H1 (cell line): ENCODE data around the gene CFAP221. TPM values are rescaled to one million over a fixed set of nuclear protein-coding genes. Genes with fewer than 3 reads are reported as not detected.

Experiments
- CTCF ChIA-PET: fragments of 300-600 bp; sonication (Branson Sonifier 250); formaldehyde crosslinking; loops from one replicate; lab custom pipeline; 2021; ENCODE audit not compliant: partially characterized antibody; lab: Charles Lee
- POLR2A ChIA-PET: fragments of 300-600 bp; sonication (Branson Sonifier 250); formaldehyde crosslinking; loops from one replicate; lab custom pipeline; 2021; ENCODE audit warnings: inconsistent platforms; ENCODE audit not compliant: partially characterized antibody; lab: Charles Lee
- DNase-seq, 2 experiments: peaks; one replicate each; pipeline versions ENCODE4 v3.0.0 to v3.0.0-alpha.2; 2010 to 2022; ENCODE audit warnings: low spot score in 2 of 2, low read depth in 1 of 2, mixed read lengths in 1 of 2
- FAIRE-seq: peaks from 2 replicates; lab custom pipeline; 2011; peaks lifted over from hg19 to GRCh38; lab: Jason Lieb, UNC
- H2AFZ ChIP-seq: 2 replicates; pipeline ENCODE4 v1.8.1; 2012; ENCODE audit warnings: low read length, inconsistent platforms
- H2AK5ac ChIP-seq: 2 replicates; pipeline ENCODE4 v1.6.1; 2013; ENCODE audit warnings: low read depth, low read length
- H2BK120ac ChIP-seq: replicated peaks from 2 replicates; pipeline ENCODE3; 2013; ENCODE audit warnings: low read depth, low read length, inconsistent platforms
- H2BK12ac ChIP-seq: 2 replicates; pipeline ENCODE4 v1.6.1; 2013; ENCODE audit warnings: low read depth, low read length
- H2BK15ac ChIP-seq: 2 replicates; pipeline ENCODE4 v1.6.1; 2013; ENCODE audit warnings: low read length
- H2BK20ac ChIP-seq: 2 replicates; pipeline ENCODE4 v1.6.1; 2013; ENCODE audit warnings: low read length
- H2BK5ac ChIP-seq: 2 replicates; pipeline ENCODE4 v1.6.1; 2013; ENCODE audit warnings: low read depth, low read length
- H3K14ac ChIP-seq: 2 replicates; pipeline ENCODE4 v1.6.1; 2013; ENCODE audit warnings: inconsistent platforms; ENCODE audit not compliant: insufficient read length
- H3K18ac ChIP-seq: 2 replicates; pipeline ENCODE4 v1.6.1; 2013; ENCODE audit warnings: low read length; ENCODE audit errors: extremely low read depth
- H3K23ac ChIP-seq: 2 replicates; pipeline ENCODE4 v1.6.1; 2013; ENCODE audit warnings: inconsistent platforms; ENCODE audit not compliant: insufficient read length
- H3K23me2 ChIP-seq: 2 replicates; pipeline ENCODE4 v1.6.1; 2013; ENCODE audit warnings: low read depth, low read length
- H3K27ac ChIP-seq: 2 replicates; pipeline ENCODE4 v1.6.1; 2011; ENCODE audit warnings: low read depth, low read length, inconsistent platforms
- H3K27me3 ChIP-seq, 4 experiments: replicated peaks in 1 of 4; 1 replicate in 1 of 4; 2 replicates in 3 of 4; pipeline versions ENCODE4 v1.6.1 to v1.8.1; 2011 to 2013; ENCODE audit warnings: low read length in 3 of 4, mild to moderate bottlenecking in 3 of 4, inconsistent platforms in 2 of 4, mixed read lengths in 2 of 4, moderate library complexity in 1 of 4; ENCODE audit not compliant: control insufficient read depth in 3 of 4, insufficient read depth in 3 of 4; ENCODE audit errors: extremely low read depth in 1 of 4
- H3K36me3 ChIP-seq, 4 experiments: 2 replicates each; pipeline versions ENCODE4 v1.6.1 to v1.8.1; 2011 to 2013; ENCODE audit warnings: mild to moderate bottlenecking in 4 of 4, low read length in 3 of 4, moderate library complexity in 2 of 4, control low read depth in 1 of 4, inconsistent platforms in 1 of 4; ENCODE audit not compliant: insufficient read depth in 4 of 4, control insufficient read depth in 2 of 4
- H3K4ac ChIP-seq: replicated peaks from 2 replicates; pipeline ENCODE3; 2013; ENCODE audit warnings: low read length, low read depth, mixed read lengths, inconsistent platforms; ENCODE audit not compliant: insufficient read length
- H3K4me1 ChIP-seq, 4 experiments: replicated peaks in 1 of 4; 1 replicate in 1 of 4; 2 replicates in 3 of 4; pipeline versions ENCODE4 v1.6.1 to v1.8.1; 2011 to 2013; ENCODE audit warnings: low read length in 3 of 4, inconsistent platforms in 2 of 4, mixed read lengths in 1 of 4; ENCODE audit not compliant: insufficient read depth in 4 of 4, control insufficient read depth in 3 of 4
- H3K4me2 ChIP-seq, 2 experiments: 2 replicates each; pipeline versions ENCODE4 v1.6.1 to v1.8.1; 2011 to 2013; ENCODE audit warnings: low read depth in 2 of 2, low read length in 2 of 2, control low read depth in 1 of 2, inconsistent platforms in 1 of 2, mild to moderate bottlenecking in 1 of 2; ENCODE audit not compliant: insufficient read depth in 1 of 2
- H3K4me3 ChIP-seq, 4 experiments: fragments of 200-600, 300-600 bp in 1 of 4; sonication (generic), shearing (Covaris generic), sonication (Bioruptor Twin) in 1 of 4; 2 replicates each; pipeline versions ENCODE4 v1.5.1 to v1.8.1; 2011 to 2016; ENCODE audit warnings: low read length in 4 of 4, low read depth in 3 of 4, control low read depth in 2 of 4, inconsistent platforms in 2 of 4, mild to moderate bottlenecking in 2 of 4, mixed read lengths in 1 of 4, moderate library complexity in 1 of 4; ENCODE audit not compliant: insufficient read depth in 2 of 4; ENCODE audit errors: extremely low read depth in 1 of 4
- H3K56ac ChIP-seq: replicated peaks from 2 replicates; pipeline ENCODE3; 2013; ENCODE audit warnings: low read depth, mild to moderate bottlenecking, mixed read lengths, low read length, inconsistent platforms; ENCODE audit not compliant: insufficient read length
- H3K79me1 ChIP-seq: 2 replicates; pipeline ENCODE4 v1.6.1; 2013; ENCODE audit warnings: low read depth, low read length, control low read depth
- H3K79me2 ChIP-seq, 2 experiments: 2 replicates each; pipeline versions ENCODE4 v1.6.1 to v1.8.1; 2012 to 2013; ENCODE audit warnings: low read length in 2 of 2, mild to moderate bottlenecking in 2 of 2, inconsistent platforms in 1 of 2; ENCODE audit not compliant: insufficient read depth in 2 of 2, control insufficient read depth in 1 of 2
- H3K9ac ChIP-seq, 4 experiments: replicated peaks in 1 of 4; 1 replicate in 1 of 4; 2 replicates in 3 of 4; pipeline versions ENCODE4 v1.6.1 to v1.8.1; 2011 to 2013; ENCODE audit warnings: low read depth in 3 of 4, low read length in 3 of 4, control low read depth in 2 of 4, mild to moderate bottlenecking in 2 of 4, moderate library complexity in 2 of 4, inconsistent platforms in 1 of 4; ENCODE audit errors: extremely low read depth in 1 of 4
- H3K9me3 ChIP-seq, 2 experiments: 2 replicates each; pipeline versions ENCODE4 v1.6.1 to v1.8.1; 2012 to 2013; ENCODE audit warnings: mild to moderate bottlenecking in 2 of 2, moderate library complexity in 2 of 2, control low read depth in 1 of 2, inconsistent platforms in 1 of 2, low read depth in 1 of 2, low read length in 1 of 2, mixed read lengths in 1 of 2; ENCODE audit not compliant: insufficient read depth in 2 of 2
- H4K20me1 ChIP-seq, 2 experiments: replicated peaks in 1 of 2; 2 replicates each; pipeline versions ENCODE3 to v1.8.1; 2011 to 2013; ENCODE audit warnings: inconsistent platforms in 2 of 2, low read length in 2 of 2, mild to moderate bottlenecking in 1 of 2; ENCODE audit not compliant: insufficient read depth in 2 of 2, control insufficient read depth in 1 of 2
- H4K5ac ChIP-seq: 2 replicates; pipeline ENCODE4 v1.6.1; 2013; ENCODE audit warnings: low read length, low read depth, mixed read lengths, inconsistent platforms; ENCODE audit not compliant: insufficient read length
- H4K8ac ChIP-seq: 2 replicates; pipeline ENCODE4 v1.8.0; 2013; ENCODE audit warnings: mild to moderate bottlenecking, moderate library complexity, low read length, inconsistent platforms; ENCODE audit not compliant: insufficient read depth; ENCODE audit errors: extremely low read depth
- H4K91ac ChIP-seq: replicated peaks from 2 replicates; pipeline ENCODE3; 2013; ENCODE audit warnings: low read length, mixed read lengths, inconsistent platforms; ENCODE audit not compliant: insufficient read length
- CBX8 ChIP-seq: fragments of 300-800, 300-1000 bp; sonication (generic); IDR thresholded peaks from 2 replicates; pipeline ENCODE4 v1.7.1; 2016; ENCODE audit warnings: low read depth, low read length, borderline replicate concordance
- CEBPB ChIP-seq: IDR thresholded peaks from 2 replicates; pipeline ENCODE4 v1.6.1; 2012; ENCODE audit warnings: low read depth, low read length
- CHD1 ChIP-seq: IDR thresholded peaks from 2 replicates; pipeline ENCODE4 v1.6.1; 2012; ENCODE audit warnings: low read depth, low read length, improper control_type of control experiment
- CHD2 ChIP-seq: IDR thresholded peaks from 2 replicates; pipeline ENCODE4 v1.6.1; 2012; ENCODE audit warnings: low read length, improper control_type of control experiment
- EZH2 ChIP-seq: fragments of 200-600 bp; sonication (generic); IDR thresholded peaks from 2 replicates; pipeline ENCODE4 v1.7.1; 2012; ENCODE audit warnings: low read depth, mild to moderate bottlenecking, moderate library complexity, low read length, inconsistent platforms; ENCODE audit not compliant: severe bottlenecking
- GABPA ChIP-seq: IDR thresholded peaks from 2 replicates; pipeline ENCODE4 v1.6.1; 2011; ENCODE audit warnings: mild to moderate bottlenecking, low read length, moderate library complexity, borderline replicate concordance; ENCODE audit not compliant: insufficient read depth
- GTF2F1 ChIP-seq: IDR thresholded peaks from 2 replicates; pipeline ENCODE4 v1.6.1; 2012; ENCODE audit warnings: low read depth, low read length, improper control_type of control experiment, borderline replicate concordance
- NRF1 ChIP-seq: IDR thresholded peaks from 2 replicates; pipeline ENCODE4 v1.6.1; 2011; ENCODE audit warnings: mild to moderate bottlenecking, low read depth, low read length, improper control_type of control experiment
- POLR2A ChIP-seq, 2 experiments: IDR thresholded peaks; 1 replicate in 1 of 2; 2 replicates in 1 of 2; pipeline ENCODE4 v1.6.1; 2011; ENCODE audit warnings: low read depth in 2 of 2, low read length in 2 of 2, mild to moderate bottlenecking in 2 of 2; ENCODE audit errors: control extremely low read depth in 1 of 2
- SAP30 ChIP-seq: fragments of 300-600 bp; sonication (generic); IDR thresholded peaks from 2 replicates; pipeline ENCODE4 v1.7.1; 2012; ENCODE audit warnings: low read length, moderate library complexity, mild to moderate bottlenecking, inconsistent platforms; ENCODE audit not compliant: insufficient read depth, insufficient replicate concordance
- SIN3A ChIP-seq, 2 experiments: IDR thresholded peaks in 1 of 2; conservative IDR thresholded peaks in 1 of 2; 2 replicates each; pipeline ENCODE4 v1.6.1; 2011 to 2012; ENCODE audit warnings: low read length in 2 of 2, improper control_type of control experiment in 1 of 2, low read depth in 1 of 2, mild to moderate bottlenecking in 1 of 2
- SIRT6 ChIP-seq: IDR thresholded peaks from one replicate; pipeline ENCODE4 v1.7.1; 2012; ENCODE audit warnings: low read length, inconsistent platforms
- SP2 ChIP-seq: IDR thresholded peaks from 2 replicates; pipeline ENCODE4 v1.6.1; 2012; ENCODE audit warnings: mild to moderate bottlenecking, low read length, inconsistent platforms
- SRF ChIP-seq: IDR thresholded peaks from 2 replicates; pipeline ENCODE4 v1.6.1; 2011; ENCODE audit warnings: mild to moderate bottlenecking, low read depth, low read length, moderate library complexity
- WGBS, 2 experiments: shearing (Covaris generic) in 1 of 2; methylation state at CpG; one replicate each; pipeline versions ENCODE4 v1.1.6 to v1.1.7; 2013 to 2015; ENCODE audit warnings: low lambda C conversion rate in 2 of 2, mixed read lengths in 2 of 2, inconsistent platforms in 1 of 2, low coverage in 1 of 2, missing lambda C conversion rate in 1 of 2; ENCODE audit not compliant: insufficient replicate concordance in 2 of 2, insufficient coverage in 1 of 2, insufficient read length in 1 of 2; ENCODE audit errors: extremely low coverage in 1 of 2, missing lambda C conversion rate in 1 of 2; 5-methylcytosine and 5-hydroxymethylcytosine counted together
- polyA plus RNA-seq, 7 experiments: library from polyadenylated mRNA; depleted of rRNA in 3 of 7; stranded (reverse) in 5 of 7; unstranded in 2 of 7; fragments of >200 nt in 5 of 7; fragments of 200-250 nt in 2 of 7; gene quantifications; 1 replicate in 5 of 7; 2 replicates in 1 of 7; 4 replicates in 1 of 7; pipeline versions ENCODE4 v1.2.1 to v1.2.3, GENCODE V29; 2011 to 2013; ENCODE audit warnings: missing spikeins in 2 of 7, mixed read lengths in 2 of 7
- total RNA-seq: library from RNA; stranded (reverse); fragmentation: NEBNext Ultra II Directional; extraction: Animal tissue kit (Norgen Biotek cat#: 25700); gene quantifications from 2 replicates; pipeline ENCODE4 v1.2.1, GENCODE V29; 2021
- TF ChIP-seq, protein P1 (sequence below): IDR thresholded peaks from 2 replicates; pipeline ENCODE4 v1.6.1; 2012; ENCODE audit warnings: inconsistent platforms

Gene CFAP221
- total and polyA plus RNA-seq, 2 of the 8 experiments (the other 6 are each of a cell fraction or from before 2014, with no cell fraction given): 0.14 to 0.71 TPM

DNA sequence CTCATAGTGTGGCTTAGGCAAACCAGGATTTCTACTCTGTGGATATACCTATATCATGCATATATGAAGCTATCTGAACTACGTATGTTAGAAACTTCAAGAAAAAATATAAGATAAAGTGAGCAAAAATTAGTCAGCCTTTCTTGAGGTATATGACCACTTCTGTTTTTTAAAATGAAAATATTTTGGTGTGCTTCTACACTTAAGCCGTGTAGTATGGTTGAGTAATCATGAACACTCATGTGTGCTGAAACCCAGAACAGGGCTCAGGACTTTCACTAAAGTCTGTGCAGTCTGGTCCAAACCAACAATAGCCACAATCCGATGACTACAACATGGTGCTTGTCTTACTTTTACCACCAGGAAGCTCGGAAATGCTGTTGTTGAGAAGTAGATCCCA is 85.9 kb downstream of the CFAP221 start:
- no peak overlapping the region for H4K5ac ChIP-seq
- H2BK12ac ChIP-seq: no peak overlapping the region
- H3K4me2 ChIP-seq: no peak overlapping the region
- FAIRE-seq (no peak), DNase-seq (no peak)
- no peak overlapping the region for H4K91ac ChIP-seq
- no peaks in the 10 kb centered on the region for H3K36me3 ChIP-seq
- no peak overlapping the region for H2BK5ac ChIP-seq
- no peaks in the 10 kb centered on the region for H3K79me1 ChIP-seq
- H3K79me2 ChIP-seq: no peaks in the 10 kb centered on the region
- H3K14ac ChIP-seq: no peak overlapping the region
- H3K23ac ChIP-seq: no peak overlapping the region
- no peak overlapping the region for H2AFZ ChIP-seq
- CTCF ChIA-PET: interaction anchor here (2.1 kb wide), 1 partner anchor 11 kb away, joined by 8 read pairs; no protein-coding TSS in a partner anchor
- no peak overlapping the region for H3K56ac ChIP-seq
- H3K23me2 ChIP-seq: no peaks in the 10 kb centered on the region
- H2AK5ac ChIP-seq: no peak overlapping the region
- H3K4me3 ChIP-seq: no peak overlapping the region
- no peak overlapping the region for H4K8ac ChIP-seq
- no peaks in the 10 kb centered on the region for H4K20me1 ChIP-seq
- H2BK20ac ChIP-seq: no peak overlapping the region
- no peak overlapping the region for H3K9ac ChIP-seq
- H2BK15ac ChIP-seq: no peak overlapping the region
- H3K4me1 ChIP-seq: no peaks in the 10 kb centered on the region
- H3K4ac ChIP-seq: no peak overlapping the region
- no peaks in the 10 kb centered on the region for H3K27me3 ChIP-seq
- WGBS, 2 experiments: 85% methylated on average over 4 of the region's 4 CpGs; no CpG with 5 or more reads in 1 of the 2 experiments
- H3K27ac ChIP-seq: no peak overlapping the region
- POLR2A ChIA-PET: interaction anchor here (1.5 kb wide), 1 partner anchor 10 kb away, joined by 4 read pairs; no protein-coding TSS in a partner anchor
- no peak overlapping the region for H3K18ac ChIP-seq
- H3K9me3 ChIP-seq: no peaks in the 10 kb centered on the region
- no peak overlapping the region for H2BK120ac ChIP-seq
- no peak for TF ChIP-seq EZH2
- no peak for TF ChIP-seq SIRT6
- no peak for TF ChIP-seq SRF
- no peak for TF ChIP-seq CHD2
- no peak for TF ChIP-seq POLR2A (IDR thresholded peaks at IDR 0.05; ENCODE audit: control extremely low read depth in 1 of 2, low read depth in 2 of 2, low read length in 2 of 2)
- no peak for TF ChIP-seq CEBPB
- TF ChIP-seq SAP30: no peak
- no peak for TF ChIP-seq GTF2F1
- TF ChIP-seq SP2: no peak
- no peak for TF ChIP-seq CHD1
- no peak for TF ChIP-seq GABPA
- TF ChIP-seq NRF1: no peak
- no peak for TF ChIP-seq CBX8
- TF ChIP-seq, protein P1, sequence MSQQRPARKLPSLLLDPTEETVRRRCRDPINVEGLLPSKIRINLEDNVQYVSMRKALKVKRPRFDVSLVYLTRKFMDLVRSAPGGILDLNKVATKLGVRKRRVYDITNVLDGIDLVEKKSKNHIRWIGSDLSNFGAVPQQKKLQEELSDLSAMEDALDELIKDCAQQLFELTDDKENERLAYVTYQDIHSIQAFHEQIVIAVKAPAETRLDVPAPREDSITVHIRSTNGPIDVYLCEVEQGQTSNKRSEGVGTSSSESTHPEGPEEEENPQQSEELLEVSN: no peak
- no peak for TF ChIP-seq SIN3A (conservative IDR thresholded peaks at IDR 0.05 in 1 of 2, IDR thresholded peaks at IDR 0.05 in 1 of 2; ENCODE audit: low read depth in 1 of 2, low read length in 2 of 2)
